GM19240 (cell line): ENCODE data around the gene PLEKHA5.

ENCODE experiments used
- DNase-seq: peaks from one replicate; pipeline ENCODE4 v3.0.0; 2011; ENCODE audit warnings: low spot score; ENCODE audit not compliant: insufficient read length

Gene PLEKHA5

DNA sequence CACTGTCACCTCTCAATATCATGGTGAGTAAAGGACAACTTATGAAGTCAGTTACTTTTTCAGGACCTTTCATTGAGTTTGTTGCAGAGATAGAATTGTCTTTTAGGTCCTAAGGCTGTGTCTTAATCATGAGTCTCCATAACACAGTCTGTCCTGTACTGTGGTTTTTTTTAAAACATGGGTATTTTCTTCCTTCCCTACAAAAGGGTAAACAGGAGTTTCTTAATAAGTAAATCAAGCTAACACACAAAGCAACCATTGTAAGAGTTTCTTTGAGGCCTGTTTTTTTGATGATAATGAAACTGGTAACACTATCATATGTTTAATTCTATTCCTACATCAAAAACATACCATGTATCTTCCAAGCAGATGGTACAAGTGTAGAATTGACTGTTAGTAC is 101.4 kb downstream of the PLEKHA5 start:
- no peak for DNase-seq

DNA sequence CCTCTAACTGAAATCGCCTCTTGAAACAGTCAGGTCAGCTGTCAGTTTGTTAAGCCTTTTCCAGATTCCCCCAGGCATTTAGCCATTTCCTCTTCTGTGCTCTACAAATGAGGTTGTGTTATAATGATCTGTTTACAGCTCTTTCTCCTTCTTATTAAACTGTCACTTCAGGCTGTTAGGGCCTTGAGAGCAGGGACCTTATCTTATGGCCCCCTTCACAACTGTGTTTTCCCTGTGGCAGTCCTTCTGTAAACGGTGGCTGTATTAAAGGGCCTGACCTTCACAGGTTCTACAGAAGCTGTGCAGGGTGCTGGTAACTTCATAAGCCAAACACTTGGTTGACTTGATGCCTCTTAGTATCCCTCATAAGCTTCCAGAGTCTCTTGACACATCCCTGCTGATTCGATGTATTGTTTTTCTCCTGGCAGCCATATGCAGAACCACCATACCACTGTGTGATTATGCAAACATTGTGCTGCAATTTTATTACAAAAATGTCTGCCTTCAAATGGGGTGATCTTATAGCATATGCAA is 104.7 kb downstream of the PLEKHA5 start:
- DNase-seq, result no peak

DNA sequence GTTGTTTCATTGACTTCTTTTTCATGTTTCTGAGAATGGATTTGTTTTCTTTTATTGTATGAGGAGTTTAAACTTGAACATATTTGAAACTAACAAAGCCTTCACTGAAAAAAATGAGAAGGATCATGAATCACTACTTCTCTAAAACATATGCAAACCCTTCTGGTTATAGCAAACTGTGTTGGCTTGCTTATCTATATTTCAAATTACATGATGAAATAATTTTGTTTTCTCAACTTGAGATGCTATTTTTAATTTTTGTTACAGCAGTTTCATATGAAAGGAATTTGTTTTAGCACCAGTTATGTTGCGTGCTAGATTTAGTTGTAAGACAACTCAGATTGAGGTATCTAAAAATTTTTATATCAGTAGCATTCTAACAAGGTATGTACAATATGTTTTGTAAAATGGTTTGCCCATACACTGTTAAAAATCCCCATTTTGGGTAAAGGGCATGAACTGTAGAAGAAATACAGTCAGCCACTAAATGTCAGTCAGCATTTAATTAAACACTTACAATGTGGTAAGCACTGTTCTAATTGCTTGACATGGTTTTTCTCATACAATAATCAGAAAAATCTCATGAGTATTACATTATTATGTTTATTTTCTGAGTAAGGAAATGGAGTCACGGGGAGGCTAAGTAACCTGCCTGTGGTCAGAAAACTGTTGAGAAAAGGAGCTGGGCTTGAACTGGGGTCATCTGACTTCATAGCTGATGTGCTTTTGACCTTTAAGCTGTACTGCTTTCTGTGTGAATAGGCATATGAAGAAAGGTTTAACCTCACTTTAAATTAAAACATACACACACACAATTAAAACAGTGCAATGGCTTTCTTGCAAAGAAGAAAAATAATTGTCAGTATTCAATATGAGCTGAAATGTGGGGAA is 105.7 kb downstream of the PLEKHA5 start:
- DNase-seq, result no peak

DNA sequence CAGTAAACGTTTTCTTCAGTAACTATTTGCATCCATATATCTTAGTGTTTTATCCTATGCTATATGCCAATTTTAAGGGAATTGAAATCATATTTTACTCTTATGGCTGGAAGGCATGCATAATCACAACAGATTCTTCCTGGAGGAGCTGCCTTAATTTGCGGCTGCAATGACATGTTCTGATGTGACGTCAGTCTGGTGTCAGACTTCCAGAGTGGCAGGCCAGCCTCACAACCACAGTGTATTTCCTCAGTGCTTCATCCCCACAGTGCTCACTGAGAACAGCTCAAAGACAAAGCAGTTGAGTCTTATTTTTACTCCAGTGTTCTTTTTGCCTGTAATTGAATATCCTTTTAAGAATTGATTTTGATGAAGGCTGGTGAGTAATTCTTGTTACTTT is 107.1 kb downstream of the PLEKHA5 start:
- DNase-seq, result no peak

DNA sequence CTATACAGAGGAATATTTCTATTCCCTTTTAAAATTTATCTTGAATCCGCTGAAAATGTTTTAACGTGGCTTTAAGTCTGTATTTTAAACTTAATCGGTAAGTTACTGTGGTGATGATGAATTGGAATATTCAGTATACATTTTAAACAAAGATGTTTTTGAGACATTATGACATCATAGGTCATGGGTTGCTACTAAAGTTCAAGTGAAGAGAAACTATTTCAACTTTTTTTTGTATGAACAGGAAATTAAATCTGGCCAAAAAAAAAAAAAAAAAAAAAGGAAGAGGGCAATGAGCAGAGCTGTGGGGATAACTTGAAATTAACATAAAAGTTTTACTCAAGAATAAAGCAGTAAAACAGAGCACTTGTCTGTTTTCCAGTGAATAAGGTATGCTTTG is 109.0 kb downstream of the PLEKHA5 start:
- no peak for DNase-seq

DNA sequence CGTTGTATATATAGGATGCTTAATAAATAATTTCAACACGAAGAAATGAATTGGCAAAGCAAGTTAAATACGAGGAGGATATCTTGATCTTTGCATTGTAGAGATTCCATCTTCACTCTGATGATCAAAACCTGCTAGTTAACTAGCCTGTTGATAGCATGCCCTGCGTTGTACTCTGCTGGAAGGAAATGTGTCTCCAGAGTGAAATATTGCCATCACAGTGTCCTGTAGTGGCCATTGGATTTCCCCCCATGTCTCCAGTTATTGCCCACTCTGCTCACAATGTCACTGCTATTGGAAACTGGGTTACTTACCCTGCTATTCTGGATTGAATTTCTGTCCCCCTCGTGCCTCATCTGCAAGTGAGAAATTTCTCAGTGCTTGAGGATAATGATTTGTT is 109.6 kb downstream of the PLEKHA5 start:
- no peak for DNase-seq

DNA sequence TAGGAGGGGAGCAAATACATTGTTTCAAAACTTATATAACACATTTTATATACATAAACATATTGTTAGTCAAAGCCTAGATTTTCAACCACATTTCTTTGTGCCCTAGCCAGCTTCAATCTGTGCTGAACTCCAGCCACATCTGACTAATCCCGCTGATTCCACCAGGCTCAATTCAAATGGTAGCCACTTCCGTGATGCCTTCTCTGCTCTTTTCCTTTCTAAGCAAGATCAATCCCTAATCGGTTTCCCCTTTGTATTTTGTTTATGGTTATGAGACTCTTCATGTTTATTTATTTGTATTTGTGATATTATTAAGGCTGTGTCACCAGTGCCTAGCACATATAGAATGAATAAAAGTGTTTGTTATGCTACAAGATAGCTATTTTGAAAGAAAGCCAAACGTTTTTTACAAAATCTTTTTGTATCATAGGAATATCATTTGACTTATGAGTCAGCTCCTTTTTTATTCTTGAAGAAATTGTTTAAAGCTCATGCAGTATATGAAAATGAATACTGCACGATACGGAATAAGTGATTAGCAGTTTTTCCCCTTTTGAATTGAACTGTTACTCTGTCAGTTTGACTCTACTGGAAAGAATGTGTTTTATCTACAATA is 110.2 kb downstream of the PLEKHA5 start:
- no peak for DNase-seq

DNA sequence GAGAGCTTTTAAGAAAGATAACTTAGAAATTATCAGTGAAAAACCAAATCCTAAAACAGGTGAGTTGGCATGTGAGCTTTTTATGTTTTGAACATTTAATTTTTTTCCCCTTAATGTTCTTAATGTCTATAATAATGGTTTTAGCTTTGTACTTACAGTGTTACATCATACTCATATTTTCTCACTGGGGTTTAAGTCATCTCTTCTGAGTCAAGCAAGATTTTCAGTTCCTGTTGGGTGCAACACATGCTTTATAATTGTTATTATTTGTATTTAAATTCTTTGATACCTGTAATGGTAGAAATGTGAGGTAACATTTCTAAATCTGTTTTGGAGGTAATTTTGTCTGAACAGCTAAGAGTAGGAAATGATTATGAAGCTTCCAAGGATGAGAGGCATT is 113.0 kb downstream of the PLEKHA5 start:
- DNase-seq, result no peak

DNA sequence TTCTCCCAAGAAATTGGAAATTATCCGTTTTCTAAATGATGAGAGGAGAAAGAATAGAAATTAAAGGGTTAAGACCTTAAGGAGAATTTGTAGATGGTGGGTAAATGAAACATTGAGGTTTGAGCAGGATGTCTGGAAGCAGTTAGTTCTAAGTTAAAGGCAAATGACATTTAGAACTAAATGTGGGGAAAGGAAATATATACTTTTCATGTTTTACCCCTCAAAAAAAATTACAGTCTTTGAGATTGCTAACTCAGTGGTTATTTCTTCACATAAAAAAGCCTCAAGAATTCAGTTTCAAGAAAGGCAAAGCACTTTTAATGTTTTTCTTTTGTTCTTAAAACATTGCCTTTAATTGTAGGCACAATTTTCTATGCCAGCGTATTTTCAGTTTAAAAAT is 114.0 kb downstream of the PLEKHA5 start:
- no peak for DNase-seq

DNA sequence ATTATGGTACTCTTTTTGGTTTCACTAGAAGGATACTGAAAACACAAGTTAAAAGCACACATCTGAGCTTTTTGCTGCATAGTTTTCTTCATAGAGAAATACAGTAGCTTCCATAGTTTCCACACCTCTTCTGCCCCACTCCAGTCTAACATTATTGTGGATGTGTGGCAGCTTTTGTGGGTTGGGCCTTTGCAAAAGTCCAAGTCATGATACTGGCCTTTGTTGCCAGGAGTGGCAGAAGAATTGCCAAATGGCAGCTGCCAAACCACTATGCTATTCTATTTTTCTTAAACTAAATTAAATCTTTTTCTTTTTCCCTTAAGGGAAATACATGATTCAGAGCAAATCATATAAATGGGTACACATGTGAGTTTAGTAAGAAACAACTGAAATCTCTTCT is 114.8 kb downstream of the PLEKHA5 start:
- DNase-seq, result no peak

DNA sequence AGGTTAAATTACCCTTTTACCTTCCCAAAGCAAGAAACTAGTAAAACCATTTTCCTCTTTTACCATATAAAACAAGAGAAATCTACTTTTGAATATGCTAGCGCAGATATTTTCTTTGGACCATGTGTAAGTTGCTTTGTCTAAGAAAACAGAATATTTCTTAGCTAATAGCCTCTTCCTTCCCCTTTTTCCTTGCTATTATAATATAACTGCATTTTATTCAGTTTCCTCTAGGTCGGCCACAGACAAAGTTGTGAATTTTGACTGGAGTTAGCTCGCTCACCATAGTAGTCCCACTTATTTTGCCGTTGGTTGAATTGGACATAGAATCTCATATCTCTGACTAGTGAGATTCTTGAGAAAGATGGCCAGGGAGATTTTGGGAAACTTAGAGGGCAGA is 115.6 kb downstream of the PLEKHA5 start:
- no peak for DNase-seq

DNA sequence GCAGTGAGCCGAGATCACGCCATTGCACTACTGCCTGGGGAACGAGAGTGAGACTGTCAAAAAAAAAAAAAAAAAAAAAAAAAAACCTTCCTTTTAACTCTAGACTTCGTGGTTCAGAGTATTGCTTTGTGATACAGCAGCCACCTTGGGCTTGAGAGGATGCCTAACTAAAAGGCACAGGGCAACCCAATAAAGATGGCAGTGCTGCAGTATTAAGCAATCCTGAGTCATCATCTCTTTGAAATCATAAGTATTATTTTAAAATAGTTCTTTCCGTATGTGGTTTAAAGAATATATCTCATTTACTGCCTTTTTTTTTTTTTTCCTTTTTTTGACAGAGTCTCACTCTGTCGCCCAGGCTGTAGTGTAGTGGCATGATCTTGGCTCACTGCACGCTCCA is 116.1 kb downstream of the PLEKHA5 start:
- no peak for DNase-seq

DNA sequence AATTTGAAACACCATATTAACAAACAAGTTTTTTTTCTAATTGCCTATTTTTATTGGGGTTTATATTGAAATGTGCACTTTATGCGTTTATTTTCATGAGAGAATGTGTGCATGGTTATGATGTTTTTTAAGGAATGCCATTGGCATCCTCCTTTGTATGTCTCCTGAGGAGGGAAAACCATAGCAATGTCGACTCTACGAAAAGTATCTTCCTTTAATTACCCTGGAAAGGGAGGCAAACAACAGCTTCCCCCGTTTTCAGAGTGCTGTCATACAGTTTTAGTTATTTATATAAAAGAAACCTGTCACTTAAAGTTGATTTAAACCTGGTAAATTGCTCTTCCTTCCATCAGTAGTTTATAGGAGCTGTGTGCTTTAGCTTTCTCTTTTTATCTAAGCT is 117.4 kb downstream of the PLEKHA5 start:
- DNase-seq, result no peak

DNA sequence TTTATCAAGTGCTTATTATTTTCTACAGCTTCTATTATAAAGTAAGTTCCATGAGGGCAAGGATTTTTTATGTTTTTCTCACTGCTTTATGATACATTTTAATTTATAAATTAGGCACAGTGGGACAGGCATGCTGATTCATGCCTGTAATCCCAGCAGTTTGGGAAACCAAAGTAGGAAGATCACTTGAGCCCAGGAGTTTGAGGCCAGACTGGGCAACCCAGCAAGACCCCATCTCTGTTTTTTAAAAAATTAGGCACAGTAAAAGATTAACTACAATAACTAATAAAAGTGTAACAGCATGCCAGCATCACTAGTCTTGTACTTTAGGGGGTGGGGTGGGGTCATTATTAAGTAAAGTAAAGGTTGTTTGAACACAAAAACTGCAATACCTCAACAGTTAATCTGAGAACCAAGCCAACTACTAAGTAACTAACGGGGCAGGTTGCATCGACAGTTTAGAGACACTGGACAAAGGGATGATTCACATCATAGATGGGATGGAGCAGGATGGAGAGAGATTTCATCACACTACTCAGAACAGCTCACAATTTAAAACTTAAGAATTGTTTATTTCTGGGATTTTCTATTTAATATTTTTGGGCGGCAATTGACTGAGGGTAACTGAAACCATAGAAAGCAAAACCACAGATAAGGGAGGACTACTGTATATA is 119.5 kb downstream of the PLEKHA5 start:
- no peak for DNase-seq

DNA sequence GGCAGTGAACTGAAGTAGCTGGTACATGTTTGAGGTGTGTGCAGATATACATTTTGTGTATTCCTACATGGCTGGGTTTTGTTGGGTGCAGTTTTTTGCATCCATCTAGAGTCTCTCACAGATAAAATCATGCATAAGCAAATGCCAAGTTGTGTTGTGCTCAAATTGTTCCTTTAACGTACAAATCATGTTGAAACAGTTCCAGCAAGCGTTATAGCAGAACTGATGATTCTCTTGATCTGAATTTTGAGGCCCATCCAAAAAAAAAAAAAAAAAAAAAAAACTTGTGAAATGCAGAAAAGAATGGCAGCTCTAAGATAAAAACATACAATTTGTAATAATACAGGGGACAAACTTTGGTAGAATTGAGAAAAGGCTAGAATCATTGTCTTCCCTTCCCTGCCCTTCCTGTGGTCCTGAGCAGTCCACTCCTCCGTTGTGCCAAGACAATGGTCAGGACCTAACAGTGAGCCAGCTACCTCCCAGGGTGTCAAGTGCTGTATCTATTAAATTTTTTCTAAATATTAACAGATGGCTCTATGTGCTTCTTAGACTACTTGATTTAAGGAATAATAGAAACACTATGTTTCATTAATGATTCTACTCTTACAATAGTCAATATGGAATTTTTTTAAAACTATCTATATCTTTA is 122.1 kb downstream of the PLEKHA5 start:
- DNase-seq, result no peak

DNA sequence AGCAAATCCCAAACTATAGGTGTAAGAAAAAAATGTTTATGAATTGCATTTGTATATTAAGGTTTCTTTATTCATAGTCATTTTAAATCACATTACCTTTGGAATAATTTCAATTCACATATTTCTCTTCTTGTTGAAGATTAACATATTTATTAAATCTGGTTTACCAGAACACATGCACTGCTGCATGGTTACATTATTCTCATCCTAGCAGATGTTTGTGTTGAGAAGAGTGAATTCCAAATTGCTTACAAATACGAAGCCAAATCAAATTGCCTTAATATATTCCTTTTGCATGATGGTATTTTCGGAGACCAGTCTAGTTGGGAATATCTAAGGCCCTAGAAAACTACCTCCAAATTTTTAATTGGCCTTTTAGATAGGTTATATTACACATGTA is 130.6 kb downstream of the PLEKHA5 start:
- DNase-seq, result no peak

DNA sequence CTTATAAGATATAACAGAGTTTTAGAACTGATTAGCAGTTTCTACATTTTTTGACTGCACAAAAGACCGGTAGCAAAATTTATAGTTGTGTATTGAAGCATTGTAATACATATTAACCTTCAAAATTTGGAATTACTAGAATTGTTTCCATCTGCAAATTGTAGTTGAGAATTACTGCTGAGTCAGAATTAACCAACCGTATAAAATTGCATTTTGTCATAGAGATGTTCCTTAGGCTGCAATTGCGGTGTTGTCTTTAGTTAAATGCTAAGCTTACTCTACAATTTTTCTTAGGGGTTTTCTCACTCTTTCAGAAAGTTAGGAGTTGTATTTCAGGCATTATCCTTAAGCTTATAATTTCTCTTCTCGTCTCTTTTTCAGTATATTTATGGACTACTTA is 132.2 kb downstream of the PLEKHA5 start:
- DNase-seq, result no peak

DNA sequence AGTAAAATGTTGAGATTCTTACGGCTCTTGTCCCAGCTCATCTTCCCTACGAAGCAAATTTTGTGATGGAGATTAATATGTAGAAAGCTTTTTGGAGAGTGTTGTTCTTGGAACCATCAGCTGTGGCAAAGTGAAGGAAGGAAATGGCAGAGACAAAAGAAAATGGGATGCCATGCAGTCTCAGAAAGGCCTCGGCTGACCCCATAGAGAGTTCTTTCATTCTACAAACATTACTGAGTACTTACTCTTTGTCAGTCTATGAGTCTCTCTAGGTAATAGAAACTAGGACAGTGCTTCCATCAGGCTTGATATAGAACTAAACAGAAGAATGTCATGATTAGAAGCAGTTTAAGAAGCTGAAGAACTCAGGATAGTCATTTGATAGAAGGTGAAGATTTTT is 134.1 kb downstream of the PLEKHA5 start:
- no peak for DNase-seq

DNA sequence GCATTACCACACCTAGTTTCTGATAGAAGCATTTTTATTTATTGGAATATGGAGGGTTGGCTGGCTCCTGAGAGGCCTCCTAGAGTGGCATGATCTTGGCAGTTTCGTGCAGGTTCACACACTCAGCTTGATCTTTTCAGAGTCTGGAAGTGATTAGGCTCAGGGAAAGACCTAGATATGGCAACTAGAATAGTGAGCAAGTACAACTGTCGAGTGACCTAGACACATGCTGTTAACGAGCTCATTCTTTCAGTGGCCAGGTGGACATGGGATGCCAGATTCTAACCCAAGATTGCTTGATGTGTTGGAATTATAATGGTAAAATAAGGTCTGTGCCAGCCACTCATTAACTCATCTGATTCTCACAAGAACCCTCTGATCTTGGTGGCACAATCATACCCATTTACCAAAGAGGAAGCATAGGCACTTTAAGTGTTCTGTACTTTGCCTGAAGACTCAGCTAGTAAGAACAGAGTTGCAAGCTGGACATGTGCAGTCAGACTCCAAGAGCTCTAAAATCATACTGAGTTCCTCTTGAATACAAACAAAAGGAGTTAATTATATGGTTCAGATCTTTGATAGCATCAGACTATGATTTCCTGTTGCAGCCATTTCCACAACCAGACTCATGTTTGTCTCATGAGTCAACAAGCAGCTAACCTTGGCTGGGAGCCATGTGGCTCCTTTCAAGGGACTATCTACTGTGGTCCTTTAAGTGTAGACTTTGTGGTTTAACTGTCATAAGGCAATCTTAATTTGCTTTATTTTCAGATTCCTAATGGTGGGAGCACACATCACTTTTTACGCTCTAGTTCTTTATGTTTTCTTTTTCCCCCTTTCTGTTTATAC is 144.2 kb downstream of the PLEKHA5 start:
- no peak for DNase-seq

DNA sequence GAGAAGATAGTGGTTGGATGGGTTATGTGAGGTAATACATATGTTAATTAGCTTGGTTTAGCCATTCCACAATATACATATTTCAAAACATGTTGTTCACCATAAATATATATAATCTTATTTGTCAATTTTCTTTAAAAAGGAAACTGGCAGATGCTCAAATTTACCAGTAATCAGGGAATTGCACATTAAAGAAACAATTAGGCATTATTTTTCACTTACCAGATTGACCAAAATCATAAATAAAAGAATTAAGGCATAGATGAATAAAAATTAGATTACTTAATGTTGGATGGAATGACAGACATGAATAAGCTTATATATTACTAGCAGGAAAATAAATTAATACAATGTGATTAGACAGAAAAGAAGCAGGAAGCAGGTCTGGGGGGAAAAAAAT is 147.2 kb downstream of the PLEKHA5 start:
- DNase-seq, result no peak

DNA sequence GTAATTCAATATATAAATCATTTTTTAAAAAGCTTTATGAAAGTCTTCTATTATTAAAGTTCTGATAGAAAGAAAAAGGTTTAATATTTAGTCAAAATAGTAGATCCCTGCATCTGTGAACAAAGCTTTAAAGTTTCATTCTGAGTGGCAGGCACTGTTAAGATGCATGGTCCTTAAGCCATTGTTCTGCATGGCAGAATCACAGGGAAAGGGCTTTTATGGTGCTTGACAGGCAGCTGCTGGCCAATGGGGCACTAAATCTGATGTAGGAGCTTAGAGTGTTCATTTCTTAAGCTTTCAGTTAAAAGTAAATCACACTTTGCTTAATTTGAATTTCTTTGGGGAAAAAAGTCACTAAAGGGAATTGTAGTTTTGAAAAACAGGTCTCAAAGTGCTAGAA is 148.2 kb downstream of the PLEKHA5 start:
- no peak for DNase-seq
